Testis (tissue), 2 donors: ENCODE data around the gene SIVA1.

Source experiments
- POLR2A ChIP-seq: fragments of 450-650 bp; IDR thresholded peaks from one replicate; pipeline ENCODE4 v1.6.1; 2017; ENCODE audit warnings: antibody characterized with exemption, mild to moderate bottlenecking, moderate library complexity
- TF ChIP-seq, protein P1 (sequence below), 3 experiments: fragments of 450-650 bp in 2 of 3; fragments of 200-600 bp in 1 of 3; sonication (generic) in 1 of 3; IDR thresholded peaks; one replicate each; pipeline ENCODE4 v1.5.1; 2016 to 2019; ENCODE audit warnings: antibody characterized with exemption in 3 of 3, mild to moderate bottlenecking in 2 of 3, moderate library complexity in 1 of 3

DNA sequence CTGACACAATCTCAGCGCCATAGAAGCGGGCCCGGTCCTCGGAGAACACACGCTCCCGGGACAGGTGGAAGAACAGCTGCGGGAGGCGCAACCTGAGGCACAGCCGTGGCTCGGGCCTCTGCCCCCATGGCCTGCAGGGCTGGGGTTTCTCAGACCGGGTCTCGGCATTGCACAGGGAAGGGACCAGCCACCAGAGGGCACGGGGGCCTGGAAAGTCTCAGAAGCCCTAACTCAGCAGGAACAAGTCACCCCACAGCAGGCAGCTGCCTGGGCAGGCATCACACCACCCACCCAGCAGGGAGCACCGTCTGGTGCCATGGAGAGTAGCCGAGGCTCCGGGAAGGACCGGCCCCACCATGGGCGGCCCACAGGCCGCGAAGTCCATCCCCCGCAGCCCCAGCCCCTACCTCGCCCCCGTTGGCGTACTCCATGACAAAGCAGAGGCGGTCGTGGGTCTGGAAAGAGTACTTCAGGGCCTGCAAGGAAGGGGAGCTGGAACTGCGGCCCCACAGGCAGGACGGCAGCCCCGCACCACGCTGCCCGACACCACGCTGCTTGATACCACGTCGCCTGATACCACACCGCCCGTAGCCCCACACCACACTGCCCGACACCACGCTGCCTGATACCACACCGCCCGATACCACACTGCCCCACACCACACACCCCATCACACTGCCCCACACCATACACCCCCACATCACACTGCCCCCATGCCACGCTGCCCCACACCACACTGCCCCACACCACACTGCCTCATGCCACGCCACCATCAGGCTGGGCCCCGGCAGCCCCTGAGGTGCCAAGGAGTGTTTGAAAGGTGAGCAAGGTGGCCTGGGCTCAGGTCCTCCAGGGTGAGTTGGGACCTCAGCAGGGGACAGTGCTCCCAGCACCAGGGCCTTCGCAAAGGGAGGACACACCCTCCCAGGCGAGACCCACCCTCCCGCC, 20.8 kb downstream of the SIVA1 start:
- TF ChIP-seq POLR2A: no peak
- TF ChIP-seq, protein P1, sequence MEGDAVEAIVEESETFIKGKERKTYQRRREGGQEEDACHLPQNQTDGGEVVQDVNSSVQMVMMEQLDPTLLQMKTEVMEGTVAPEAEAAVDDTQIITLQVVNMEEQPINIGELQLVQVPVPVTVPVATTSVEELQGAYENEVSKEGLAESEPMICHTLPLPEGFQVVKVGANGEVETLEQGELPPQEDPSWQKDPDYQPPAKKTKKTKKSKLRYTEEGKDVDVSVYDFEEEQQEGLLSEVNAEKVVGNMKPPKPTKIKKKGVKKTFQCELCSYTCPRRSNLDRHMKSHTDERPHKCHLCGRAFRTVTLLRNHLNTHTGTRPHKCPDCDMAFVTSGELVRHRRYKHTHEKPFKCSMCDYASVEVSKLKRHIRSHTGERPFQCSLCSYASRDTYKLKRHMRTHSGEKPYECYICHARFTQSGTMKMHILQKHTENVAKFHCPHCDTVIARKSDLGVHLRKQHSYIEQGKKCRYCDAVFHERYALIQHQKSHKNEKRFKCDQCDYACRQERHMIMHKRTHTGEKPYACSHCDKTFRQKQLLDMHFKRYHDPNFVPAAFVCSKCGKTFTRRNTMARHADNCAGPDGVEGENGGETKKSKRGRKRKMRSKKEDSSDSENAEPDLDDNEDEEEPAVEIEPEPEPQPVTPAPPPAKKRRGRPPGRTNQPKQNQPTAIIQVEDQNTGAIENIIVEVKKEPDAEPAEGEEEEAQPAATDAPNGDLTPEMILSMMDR (IDR thresholded peaks at IDR 0.05): no peak
